Mesothelial cell of epicardium (in vitro differentiated cells): ENCODE measurements around the gene PARD3. TPM values are rescaled to one million over a fixed set of nuclear protein-coding genes. Genes with fewer than 3 reads are reported as not detected.

Experiments
- DNase-seq, 2 experiments: peaks; one replicate each; pipeline ENCODE4 v3.0.0; 2021; ENCODE audit warnings: low spot score in 2 of 2; ENCODE audit not compliant: unreplicated experiment in 2 of 2
- H3K27ac Mint-ChIP-seq: 2 replicates; pipeline ENCODE4 v1.8.0; 2021; ENCODE audit warnings: mixed read lengths
- H3K27me3 Mint-ChIP-seq: 2 replicates; pipeline ENCODE4 v1.8.0; 2021; ENCODE audit warnings: low read depth, mixed read lengths
- H3K36me3 Mint-ChIP-seq: 2 replicates; pipeline ENCODE4 v1.8.0; 2021; ENCODE audit warnings: mixed read lengths
- H3K4me1 Mint-ChIP-seq: 2 replicates; pipeline ENCODE4 v1.8.0; 2021; ENCODE audit warnings: mixed read lengths
- H3K4me3 Mint-ChIP-seq: 2 replicates; pipeline ENCODE4 v1.8.0; 2021; ENCODE audit warnings: mild to moderate bottlenecking, moderate library complexity, mixed read lengths
- H3K9me3 Mint-ChIP-seq: 2 replicates; pipeline ENCODE4 v1.8.0; 2021; ENCODE audit warnings: mixed read lengths
- CTCF ChIP-seq: fragments of 200-600 bp; sonication (generic); IDR thresholded peaks from one replicate; pipeline ENCODE4 v1.5.0; 2021; ENCODE audit warnings: antibody characterized with exemption; ENCODE audit not compliant: unreplicated experiment
- total RNA-seq: library from RNA; stranded (reverse); gene quantifications from 3 replicates; pipeline ENCODE4 v1.2.1, GENCODE V29; 2021

The PARD3 gene
- total RNA-seq, 1 donor from 2014 or later: 73.2 TPM

GRCh38 chr10:34489973-34490745, 324.9 kb downstream of the PARD3 start:
- Mint-ChIP-seq H3K27ac (peak overlapping the region; percentile 25), H3K4me1 (peaks cover 24% of the 10 kb centered on the region), H3K4me3 (no peak overlapping the region), H3K27me3 (no peaks in the 10 kb centered on the region), H3K9me3 (no peaks in the 10 kb centered on the region), H3K36me3 (peaks cover 2% of the 10 kb centered on the region)
- DNase-seq: no peak
- no peak for TF ChIP-seq CTCF

GRCh38 chr10:34489411-34489810, 325.7 kb downstream of the PARD3 start:
- no peak for DNase-seq
- peaks cover 25% of the 10 kb centered on the region for H3K4me1 Mint-ChIP-seq
- H3K36me3 Mint-ChIP-seq: no peaks in the 10 kb centered on the region
- no peak overlapping the region for H3K4me3 Mint-ChIP-seq
- H3K27me3 Mint-ChIP-seq: no peaks in the 10 kb centered on the region
- TF ChIP-seq CTCF: no peak
- H3K9me3 Mint-ChIP-seq: no peaks in the 10 kb centered on the region
- H3K27ac Mint-ChIP-seq: peak overlapping the region; percentile 3

- Mint-ChIP-seq H3K27me3 (no peaks in the 10 kb centered on the region), H3K27ac (no peak overlapping the region), H3K4me3 (no peak overlapping the region), H3K36me3 (no peaks in the 10 kb centered on the region), H3K9me3 (no peaks in the 10 kb centered on the region), H3K4me1 (peaks cover 27% of the 10 kb centered on the region)
- no peak for TF ChIP-seq CTCF
- no peak for DNase-seq
Observed at GRCh38 chr10:34488476-34489130, 326.5 kb downstream of the PARD3 start.

- no peaks in the 10 kb centered on the region for H3K9me3 Mint-ChIP-seq
- H3K27me3 Mint-ChIP-seq: no peaks in the 10 kb centered on the region
- no peak overlapping the region for H3K27ac Mint-ChIP-seq
- DNase-seq: no peak
- H3K4me3 Mint-ChIP-seq: no peak overlapping the region
- H3K4me1 Mint-ChIP-seq: peaks cover 18% of the 10 kb centered on the region
- no peaks in the 10 kb centered on the region for H3K36me3 Mint-ChIP-seq
- TF ChIP-seq CTCF: no peak
Observed at GRCh38 chr10:34486008-34486407, 329.1 kb downstream of the PARD3 start.

- TF ChIP-seq CTCF: no peak
- H3K4me3 Mint-ChIP-seq: no peak overlapping the region
- no peaks in the 10 kb centered on the region for H3K36me3 Mint-ChIP-seq
- H3K4me1 Mint-ChIP-seq: peaks cover 4% of the 10 kb centered on the region
- H3K27me3 Mint-ChIP-seq: no peaks in the 10 kb centered on the region
- no peak for DNase-seq
- H3K9me3 Mint-ChIP-seq: no peaks in the 10 kb centered on the region
- no peak overlapping the region for H3K27ac Mint-ChIP-seq
Observed at GRCh38 chr10:34484164-34484563, 330.9 kb downstream of the PARD3 start.
